ENCODE data around the gene SLC44A1. TPM values are rescaled to one million over a fixed set of nuclear protein-coding genes. Genes with fewer than 3 reads are reported as not detected.

The SLC44A1 gene
- total and polyA plus RNA-seq, 10 of the 15 experiments (the other 5 are each of a cell fraction or from before 2014, with no cell fraction given), result 2.4 to 21.2 (median 12.4) TPM

GRCh38 chr9:105308461-105309341, 64.2 kb downstream of the SLC44A1 start:
- no peaks in the 10 kb centered on the region for H3K27me3 ChIP-seq (replicated peaks in 1 of 2; ENCODE audit: control insufficient read depth in 2 of 2, insufficient read depth in 2 of 2, low read length in 1 of 2)
- DNase-seq (ENCODE audit: low read depth, low spot score) (no peak), ATAC-seq (no peak), FAIRE-seq (no peak)
- BruUV-seq (replicated peaks), result no TSS peak
- ChIA-PET POLR2A (interaction anchor here (0.5 to 2.3 kb wide), 7 partner anchors 10 to 670 kb away, joined by 3 to 13 read pairs (median 3); partner anchors contain the start of gene SLC44A1), RAD21 (ENCODE audit: unreplicated experiment) (interaction anchor here (0.9 to 2.7 kb wide), 13 partner anchors 10 to 445 kb away, joined by 3 to 10 read pairs (median 3); partner anchors contain the start of gene SLC44A1), CTCF (interaction anchor here (0.6 to 5.4 kb wide), 5 partner anchors 9 to 529 kb away, joined by 3 to 34 read pairs (median 3); no protein-coding TSS in a partner anchor), SMC1A (ENCODE audit: uncharacterized antibody, unreplicated experiment) (interaction anchor here (0.6 to 4.8 kb wide), 15 partner anchors 9 to 168 kb away, joined by 3 to 43 read pairs (median 3); no protein-coding TSS in a partner anchor)
- H3K4me1 ChIP-seq (ENCODE audit: control insufficient read depth, insufficient read depth, low read length), result peaks cover 11% of the 10 kb centered on the region
- no peaks in the 10 kb centered on the region for H3K79me2 ChIP-seq (ENCODE audit: control insufficient read depth, insufficient read depth, low read length)
- no peak overlapping the region for H3K4me2 ChIP-seq (ENCODE audit: control insufficient read depth, insufficient read depth)
- H3K27ac ChIP-seq (ENCODE audit: control insufficient read depth, insufficient read depth), result no peak overlapping the region
- 90% methylated on average over 8 of the region's 8 CpGs for WGBS (ENCODE audit: insufficient coverage, insufficient replicate concordance, low lambda C conversion rate, missing lambda C conversion rate)
- H3K4me3 ChIP-seq, result no peak overlapping the region
- intact Hi-C loops (cut with micrococcal nuclease; ENCODE audit: unreplicated experiment) (no loop called here), in situ Hi-C loops (cut with MboI) (no loop called here)
- H3K36me3 ChIP-seq (ENCODE audit: control insufficient read depth in 2 of 2, insufficient read depth in 2 of 2, low read length in 1 of 2), result no peaks in the 10 kb centered on the region
- no peaks in the 10 kb centered on the region for H4K20me1 ChIP-seq (ENCODE audit: control insufficient read depth, insufficient read depth)
- H2AFZ ChIP-seq (ENCODE audit: control insufficient read depth, low read depth, low read length), result no peak overlapping the region
- TF ChIP-seq SREBF2 (IDR thresholded peaks at IDR 0.05; ENCODE audit: low read length) (no peak), POLR2AphosphoS2 (IDR thresholded peaks at IDR 0.05; ENCODE audit: low read depth, low read length) (no peak), SMAD5 (IDR thresholded peaks at IDR 0.05; ENCODE audit: low read depth) (no peak), YBX1 (IDR thresholded peaks at IDR 0.05) (no peak), NFIC (IDR thresholded peaks at IDR 0.05; ENCODE audit: low read depth, low read length) (no peak), POU2F2 (IDR thresholded peaks at IDR 0.05; ENCODE audit: borderline replicate concordance, low read depth, low read length) (no peak), MEF2B (IDR thresholded peaks at IDR 0.05; ENCODE audit: partially characterized antibody, poor library complexity, severe bottlenecking) (no peak), SIX5 (IDR thresholded peaks at IDR 0.05; ENCODE audit: low read depth, low read length, severe bottlenecking) (no peak)
- no peaks in the 10 kb centered on the region for H3K9me3 ChIP-seq (replicated peaks; ENCODE audit: control insufficient read depth, insufficient read depth, low read length)
- no peak overlapping the region for H3K9ac ChIP-seq (ENCODE audit: control insufficient read depth, insufficient read depth, low read length)

Data from GM12878 (cell line).